Endothelial cell of umbilical vein (primary cell): ENCODE results near the gene SFI1. TPM values are rescaled to one million over a fixed set of nuclear protein-coding genes. Genes with fewer than 3 reads are reported as not detected.
"Not testable (repeated sequence)": the region's sequence is repeated elsewhere in the genome, so short reads cannot be mapped to it uniquely, and the experiment has no call there.

ENCODE experiments used
- BruUV-seq: library from RNA; stranded (reverse); fragments of 400-500 nt; replicated peaks from 2 replicates; lab custom pipeline; 2021; lab: Mats Ljungman, UMichigan
- CTCF ChIA-PET: fragments of 300-600, 350-600 bp; sonication (Branson Sonifier 250); formaldehyde crosslinking; loops from one replicate; lab custom pipeline; 2021; ENCODE audit warnings: antibody characterized with exemption, inconsistent platforms; lab: Charles Lee
- POLR2A ChIA-PET: fragments of 300-600, 350-600 bp; sonication (Branson Sonifier 250); formaldehyde crosslinking; loops from one replicate; lab custom pipeline; 2021; ENCODE audit warnings: antibody characterized with exemption, inconsistent platforms; lab: Charles Lee
- DNase-seq: peaks from one replicate; pipeline ENCODE4 v3.0.0-alpha.2; 2011; ENCODE audit warnings: low read depth, low spot score
- FAIRE-seq: peaks from 2 replicates; lab custom pipeline; 2011; peaks lifted over from hg19 to GRCh38; lab: Jason Lieb, UNC
- H2AFZ ChIP-seq: 2 replicates; pipeline ENCODE4 v1.6.0; 2012; ENCODE audit warnings: low read depth, low read length, control low read depth, inconsistent platforms
- H3K27ac ChIP-seq: 2 replicates; pipeline ENCODE4 v1.5.1; 2011; ENCODE audit warnings: low read depth, mild to moderate bottlenecking, control low read depth, low read length, moderate library complexity; ENCODE audit not compliant: insufficient read depth
- H3K27me3 ChIP-seq, 2 experiments: 2 replicates each; pipeline versions ENCODE4 v1.6.0 to v1.6.1; 2011; ENCODE audit warnings: low read length in 2 of 2, mixed read lengths in 1 of 2; ENCODE audit not compliant: control insufficient read depth in 2 of 2, insufficient read depth in 2 of 2
- H3K36me3 ChIP-seq, 2 experiments: 2 replicates in 1 of 2; 3 replicates in 1 of 2; pipeline ENCODE4 v1.5.1; 2011; ENCODE audit warnings: low read length in 2 of 2, mild to moderate bottlenecking in 1 of 2, moderate library complexity in 1 of 2; ENCODE audit not compliant: control insufficient read depth in 2 of 2, insufficient read depth in 2 of 2; ENCODE audit errors: extremely low read depth in 1 of 2
- H3K4me1 ChIP-seq: 3 replicates; pipeline ENCODE4 v1.5.1; 2011; ENCODE audit warnings: mild to moderate bottlenecking, low read length; ENCODE audit not compliant: control insufficient read depth, insufficient read depth; ENCODE audit errors: extremely low read depth
- H3K4me2 ChIP-seq: 2 replicates; pipeline ENCODE4 v1.6.1; 2011; ENCODE audit warnings: low read length, control low read depth, mixed read lengths; ENCODE audit not compliant: insufficient read depth
- H3K4me3 ChIP-seq, 3 experiments: fragments of 200-600 bp in 1 of 3; sonication (generic), shearing (Covaris generic) in 1 of 3; replicated peaks in 1 of 3; 2 replicates each; pipeline ENCODE4 v1.5.1; 2011 to 2016; ENCODE audit warnings: control low read depth in 3 of 3, low read length in 3 of 3, mild to moderate bottlenecking in 2 of 3, inconsistent platforms in 1 of 3, low read depth in 1 of 3, moderate library complexity in 1 of 3; ENCODE audit not compliant: insufficient read depth in 1 of 3
- H3K79me2 ChIP-seq: 2 replicates; pipeline ENCODE4 v1.6.0; 2012; ENCODE audit warnings: low read length, inconsistent platforms; ENCODE audit not compliant: control insufficient read depth, insufficient read depth
- H3K9ac ChIP-seq: replicated peaks from 2 replicates; pipeline ENCODE3; 2011; ENCODE audit warnings: low read length, control low read depth; ENCODE audit not compliant: insufficient read depth; ENCODE audit errors: extremely low read depth
- H3K9me1 ChIP-seq: replicated peaks from 3 replicates; pipeline ENCODE4 v1.6.0; 2011; ENCODE audit warnings: mild to moderate bottlenecking, low read length; ENCODE audit not compliant: control insufficient read depth, insufficient read depth; ENCODE audit errors: extremely low read depth
- H3K9me3 ChIP-seq: replicated peaks from 2 replicates; pipeline ENCODE4 v1.5.1; 2012; ENCODE audit warnings: low read length, inconsistent platforms; ENCODE audit not compliant: control insufficient read depth, insufficient read depth
- H4K20me1 ChIP-seq: replicated peaks from 2 replicates; pipeline ENCODE3; 2011; ENCODE audit warnings: mild to moderate bottlenecking, low read length; ENCODE audit not compliant: control insufficient read depth, insufficient read depth; ENCODE audit errors: extremely low read depth
- EZH2 ChIP-seq: IDR thresholded peaks from 2 replicates; pipeline ENCODE4 v1.6.1; 2012; ENCODE audit warnings: borderline replicate concordance, low read depth, mild to moderate bottlenecking, moderate library complexity, low read length, inconsistent platforms; ENCODE audit not compliant: severe bottlenecking
- FOS ChIP-seq: IDR thresholded peaks from 2 replicates; pipeline ENCODE4 v1.6.1; 2011; ENCODE audit warnings: mild to moderate bottlenecking, low read length, moderate library complexity, borderline replicate concordance; ENCODE audit not compliant: insufficient read depth
- GATA2 ChIP-seq: IDR thresholded peaks from 2 replicates; pipeline ENCODE4 v1.7.0; 2011; ENCODE audit warnings: low read depth, mild to moderate bottlenecking, moderate library complexity, mixed read lengths, low read length; ENCODE audit not compliant: insufficient read length, insufficient read depth
- JUN ChIP-seq: IDR thresholded peaks from 2 replicates; pipeline ENCODE4 v1.6.1; 2011; ENCODE audit warnings: borderline replicate concordance, low read depth; ENCODE audit not compliant: insufficient read length, insufficient read depth
- MYC ChIP-seq: IDR thresholded peaks from one replicate; pipeline ENCODE4 v1.6.1; 2011; ENCODE audit warnings: mild to moderate bottlenecking, low read depth, low read length
- POLR2A ChIP-seq: IDR thresholded peaks from 2 replicates; pipeline ENCODE4 v1.6.1; 2012; ENCODE audit warnings: low read depth, mild to moderate bottlenecking, control low read depth, low read length
- POLR2AphosphoS5 ChIP-seq: IDR thresholded peaks from 2 replicates; pipeline ENCODE4 v1.6.1; 2012; ENCODE audit warnings: low read depth, mild to moderate bottlenecking, control low read depth, low read length, moderate library complexity; ENCODE audit not compliant: insufficient read depth
- dilution Hi-C: fragments of 300-500 bp; cut with MboI; formaldehyde crosslinking; loops from one replicate; pipeline ENCODE4 v1.15.0; 2019; ENCODE audit warnings: low sequenced_read_pairs; ENCODE audit not compliant: extremely low pct_ligation_motif_present
- intact Hi-C: fragments of 100-400 bp; cut with micrococcal nuclease; formaldehyde crosslinking; loops from one replicate; pipeline ENCODE4 v1.10.0; 2022
- polyA plus RNA-seq, 4 experiments: library from polyadenylated mRNA; depleted of rRNA in 3 of 4; stranded (reverse) in 3 of 4; unstranded in 1 of 4; fragments of >200 nt; gene quantifications; 2 replicates each; pipeline versions ENCODE4 v1.2.1 to v1.2.3, GENCODE V29; 2011 to 2012; ENCODE audit warnings: missing spikeins in 1 of 4
- total RNA-seq: library from RNA; stranded (reverse); gene quantifications from 2 replicates; pipeline ENCODE4 v1.2.3, GENCODE V29; 2021
- TF ChIP-seq, protein P1 (sequence below), 2 donors: IDR thresholded peaks; 1 replicate in 1 of 2; 2 replicates in 1 of 2; pipeline ENCODE4 v1.5.1; 2011; ENCODE audit warnings: low read length in 2 of 2, mild to moderate bottlenecking in 2 of 2, moderate library complexity in 2 of 2, control low read depth in 1 of 2, inconsistent platforms in 1 of 2, low read depth in 1 of 2; ENCODE audit not compliant: insufficient read depth in 1 of 2; ENCODE audit errors: extremely low read depth in 1 of 2
- TF ChIP-seq, protein P2 (sequence below): IDR thresholded peaks from 2 replicates; pipeline ENCODE4 v1.6.1; 2011; ENCODE audit not compliant: insufficient read depth, insufficient read length

The SFI1 gene
- total and polyA plus RNA-seq, 2 donors (not counting 3 experiments of a cell fraction or from before 2014, with no cell fraction given) = 12.5 to 46.4 TPM

DNA sequence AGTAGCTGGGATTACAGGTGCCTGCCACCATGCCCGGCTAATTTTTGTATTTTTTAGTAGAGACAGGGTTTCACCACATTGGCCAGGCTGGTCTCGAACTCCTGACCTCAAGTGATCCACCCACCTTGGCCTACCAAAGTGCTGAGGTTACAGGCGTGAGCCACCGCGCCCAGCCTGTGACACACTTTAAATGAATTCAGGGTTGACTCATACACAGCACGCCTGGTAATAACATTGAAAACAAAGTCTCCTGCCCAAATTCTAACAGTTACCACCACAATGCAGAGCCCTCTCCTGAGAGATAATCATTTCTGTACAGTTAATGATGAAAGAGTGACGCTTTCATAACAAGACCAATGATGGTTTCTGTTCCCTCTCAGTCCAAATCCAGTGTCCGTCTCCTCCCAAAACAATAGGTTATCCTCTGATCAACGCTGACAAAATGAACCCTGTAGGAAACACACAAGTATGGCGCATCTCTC, 164.6 kb downstream of the SFI1 start:
- FAIRE-seq = peak; percentile 15
- H3K27me3 ChIP-seq, H2AFZ ChIP-seq, dilution Hi-C loops, POLR2A ChIA-PET, intact Hi-C loops, H4K20me1 ChIP-seq, H3K9me1 ChIP-seq, H3K36me3 ChIP-seq, BruUV-seq, H3K9me3 ChIP-seq: not testable (repeated sequence)
- H3K4me2 ChIP-seq = peak overlapping the region; percentile 69
- peak overlapping the region in 2 of 3 experiments; percentile 90 to 92 for H3K4me3 ChIP-seq
- peak overlapping the region; percentile 77 for H3K9ac ChIP-seq
- peaks cover 48% of the 10 kb centered on the region for H3K79me2 ChIP-seq
- TF ChIP-seq FOS = peak; percentile 58
- CTCF ChIA-PET = interaction anchor here (0.5 to 2.7 kb wide), 3 partner anchors 104 to 310 kb away, joined by 3 to 18 read pairs (median 17); no protein-coding TSS in a partner anchor
- H3K4me1 ChIP-seq = peaks cover 11% of the 10 kb centered on the region
- DNase-seq = peak; percentile 53
- peak overlapping the region; percentile 63 for H3K27ac ChIP-seq

DNA sequence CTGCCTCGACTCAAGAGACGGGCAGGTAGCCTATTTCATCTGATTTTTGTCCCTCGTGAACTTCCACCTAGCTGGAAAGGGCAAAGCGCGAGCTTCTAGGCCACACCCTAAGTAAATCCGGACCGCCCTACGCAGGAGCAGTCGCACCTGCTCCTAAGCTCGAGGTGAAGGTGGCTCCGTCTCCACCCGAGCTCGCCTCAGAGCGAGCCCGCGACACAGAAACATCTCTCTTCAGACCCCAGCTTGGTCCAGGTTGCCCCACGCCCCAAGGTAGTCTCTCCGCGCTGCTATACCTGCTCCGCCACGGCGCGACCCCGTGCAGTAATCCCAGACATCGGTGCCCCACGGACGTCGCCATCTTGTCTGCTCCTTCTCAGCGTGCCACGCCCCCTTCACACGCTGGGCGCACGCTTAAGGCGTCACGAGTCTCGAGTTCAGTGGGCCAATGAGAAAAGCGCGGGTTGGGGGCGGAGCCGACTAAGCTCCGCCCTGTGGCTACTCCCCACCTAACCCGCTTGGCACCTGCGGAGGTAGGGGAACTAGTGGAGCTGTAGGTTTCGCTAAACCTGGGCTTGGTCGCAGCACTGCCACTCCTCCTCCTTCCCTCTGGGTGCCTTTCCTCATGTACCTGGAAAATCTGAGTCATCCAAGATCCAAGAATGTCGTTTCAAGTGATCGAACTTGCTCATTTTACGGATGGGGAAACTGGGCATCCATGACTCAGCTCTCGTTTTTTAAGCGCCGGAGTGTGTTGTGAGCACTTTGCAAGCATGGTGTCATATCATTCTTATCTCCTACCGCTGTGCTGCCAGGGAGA, 165.7 kb downstream of the SFI1 start, which contains the start of gene PISD:
TSS of gene PISD (minus strand) at position 365 of the 817 bp plus-strand sequence. CDS start at position 358, 7 bp downstream.
- H3K9me1 ChIP-seq = no peaks in the 10 kb centered on the region
- no peaks in the 10 kb centered on the region for H3K36me3 ChIP-seq
- intact Hi-C loops (loop anchor here (1.0 to 2.0 kb wide), 3 partner anchors 15 to 88 kb away; partner anchors contain the start of gene PRR14L), dilution Hi-C loops (no loop called here)
- H3K27me3 ChIP-seq = no peaks in the 10 kb centered on the region
- H3K9me3 ChIP-seq = no peaks in the 10 kb centered on the region
- POLR2A ChIA-PET = interaction anchor here (0.6 to 1.2 kb wide), 2 partner anchors 15 to 149 kb away, joined by 3 read pairs; no protein-coding TSS in a partner anchor
- TF ChIP-seq POLR2AphosphoS5 (peak; percentile 71), EZH2 (no peak), FOS (no peak), MYC (no peak), GATA2 (no peak), JUN (peak; percentile 13), POLR2A (peak; percentile 68)
- TF ChIP-seq, protein P1, sequence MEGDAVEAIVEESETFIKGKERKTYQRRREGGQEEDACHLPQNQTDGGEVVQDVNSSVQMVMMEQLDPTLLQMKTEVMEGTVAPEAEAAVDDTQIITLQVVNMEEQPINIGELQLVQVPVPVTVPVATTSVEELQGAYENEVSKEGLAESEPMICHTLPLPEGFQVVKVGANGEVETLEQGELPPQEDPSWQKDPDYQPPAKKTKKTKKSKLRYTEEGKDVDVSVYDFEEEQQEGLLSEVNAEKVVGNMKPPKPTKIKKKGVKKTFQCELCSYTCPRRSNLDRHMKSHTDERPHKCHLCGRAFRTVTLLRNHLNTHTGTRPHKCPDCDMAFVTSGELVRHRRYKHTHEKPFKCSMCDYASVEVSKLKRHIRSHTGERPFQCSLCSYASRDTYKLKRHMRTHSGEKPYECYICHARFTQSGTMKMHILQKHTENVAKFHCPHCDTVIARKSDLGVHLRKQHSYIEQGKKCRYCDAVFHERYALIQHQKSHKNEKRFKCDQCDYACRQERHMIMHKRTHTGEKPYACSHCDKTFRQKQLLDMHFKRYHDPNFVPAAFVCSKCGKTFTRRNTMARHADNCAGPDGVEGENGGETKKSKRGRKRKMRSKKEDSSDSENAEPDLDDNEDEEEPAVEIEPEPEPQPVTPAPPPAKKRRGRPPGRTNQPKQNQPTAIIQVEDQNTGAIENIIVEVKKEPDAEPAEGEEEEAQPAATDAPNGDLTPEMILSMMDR (IDR thresholded peaks at IDR 0.05; ENCODE audit: extremely low read depth in 1 of 2, insufficient read depth in 1 of 2, low read depth in 1 of 2, low read length in 2 of 2) = no peak
- TF ChIP-seq, protein P2, sequence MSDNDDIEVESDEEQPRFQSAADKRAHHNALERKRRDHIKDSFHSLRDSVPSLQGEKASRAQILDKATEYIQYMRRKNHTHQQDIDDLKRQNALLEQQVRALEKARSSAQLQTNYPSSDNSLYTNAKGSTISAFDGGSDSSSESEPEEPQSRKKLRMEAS = peak; percentile 85
- H3K27ac ChIP-seq = peak within 1 kb of the TSS; percentile 63
- H4K20me1 ChIP-seq = no peaks in the 10 kb centered on the region
- BruUV-seq = TSS peak; percentile 35
- peak within 1 kb of the TSS; percentile 77 for H3K9ac ChIP-seq
- H3K79me2 ChIP-seq = peaks cover 42% of the 10 kb centered on the region
- peak within 1 kb of the TSS; percentile 80 for H3K4me2 ChIP-seq
- peak; percentile 79 for FAIRE-seq
- peak within 1 kb of the TSS; percentile 93 for H2AFZ ChIP-seq
- H3K4me1 ChIP-seq = peaks cover 11% of the 10 kb centered on the region
- CTCF ChIA-PET = interaction anchor here (0.9 to 2.7 kb wide), 6 partner anchors 15 to 308 kb away, joined by 3 to 18 read pairs (median 4); no protein-coding TSS in a partner anchor
- peak; percentile 96 for DNase-seq
- peak within 1 kb of the TSS; percentile 69 to 92 (median 90) for H3K4me3 ChIP-seq
